Spleen (tissue), 7 donors: ENCODE measurements around the gene KCNB1.

Experiments
- POLR2A ChIP-seq, 3 donors: fragments of 450-650 bp; IDR thresholded peaks; one replicate each; pipeline ENCODE4 v1.5.1; 2017; ENCODE audit warnings: antibody characterized with exemption in 3 of 3, mild to moderate bottlenecking in 1 of 3
- TF ChIP-seq, protein P1 (sequence below), 11 experiments: fragments of 200-600 bp in 7 of 11; fragments of 450-650 bp in 4 of 11; sonication (generic) in 4 of 11; IDR thresholded peaks in 8 of 11; conservative IDR thresholded peaks in 3 of 11; 1 replicate in 7 of 11; 2 replicates in 4 of 11; pipeline versions ENCODE4 v1.4.0 to v1.8.0; 2016 to 2021; ENCODE audit warnings: antibody characterized with exemption in 11 of 11, inconsistent platforms in 4 of 11, mild to moderate bottlenecking in 1 of 11
- donor health status: DM: no; HTN: no; CAD: no; lungs with moderate emphysema.
- donor health status: DM: no; HTN: no; CAD: no.
- donor health status: DM: no; HTN: no; CAD: no.

DNA sequence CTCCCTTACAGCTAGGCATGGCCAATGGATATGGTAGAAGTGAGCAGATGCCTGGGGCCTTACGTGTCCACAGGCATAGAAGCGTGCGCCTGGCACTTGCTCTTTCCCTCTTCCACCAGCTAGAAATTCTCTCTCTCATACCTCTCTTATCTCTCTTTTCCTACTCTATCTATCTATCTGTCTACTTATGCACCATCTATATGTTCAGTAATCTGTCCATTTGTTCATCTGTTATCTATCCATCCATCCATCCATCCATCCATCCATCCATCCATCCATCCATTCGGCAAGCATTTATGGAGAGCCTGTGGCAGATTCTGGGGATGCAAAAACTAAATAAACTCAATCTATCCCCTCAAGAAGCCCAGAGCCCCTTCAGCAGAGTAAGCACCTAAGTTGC, 70.2 kb downstream of the KCNB1 start:
- TF ChIP-seq, protein P1, sequence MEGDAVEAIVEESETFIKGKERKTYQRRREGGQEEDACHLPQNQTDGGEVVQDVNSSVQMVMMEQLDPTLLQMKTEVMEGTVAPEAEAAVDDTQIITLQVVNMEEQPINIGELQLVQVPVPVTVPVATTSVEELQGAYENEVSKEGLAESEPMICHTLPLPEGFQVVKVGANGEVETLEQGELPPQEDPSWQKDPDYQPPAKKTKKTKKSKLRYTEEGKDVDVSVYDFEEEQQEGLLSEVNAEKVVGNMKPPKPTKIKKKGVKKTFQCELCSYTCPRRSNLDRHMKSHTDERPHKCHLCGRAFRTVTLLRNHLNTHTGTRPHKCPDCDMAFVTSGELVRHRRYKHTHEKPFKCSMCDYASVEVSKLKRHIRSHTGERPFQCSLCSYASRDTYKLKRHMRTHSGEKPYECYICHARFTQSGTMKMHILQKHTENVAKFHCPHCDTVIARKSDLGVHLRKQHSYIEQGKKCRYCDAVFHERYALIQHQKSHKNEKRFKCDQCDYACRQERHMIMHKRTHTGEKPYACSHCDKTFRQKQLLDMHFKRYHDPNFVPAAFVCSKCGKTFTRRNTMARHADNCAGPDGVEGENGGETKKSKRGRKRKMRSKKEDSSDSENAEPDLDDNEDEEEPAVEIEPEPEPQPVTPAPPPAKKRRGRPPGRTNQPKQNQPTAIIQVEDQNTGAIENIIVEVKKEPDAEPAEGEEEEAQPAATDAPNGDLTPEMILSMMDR (IDR thresholded peaks at IDR 0.05 in 8 of 11, conservative IDR thresholded peaks at IDR 0.05 in 3 of 11): no peak
- TF ChIP-seq POLR2A (IDR thresholded peaks at IDR 0.05): no peak
